A673 (cell line): ENCODE measurements around the gene NAGK. TPM values are rescaled to one million over a fixed set of nuclear protein-coding genes. Genes with fewer than 3 reads are reported as not detected.
"Not testable (repeated sequence)": the region's sequence is repeated elsewhere in the genome, so short reads cannot be mapped to it uniquely, and the experiment has no call there.

Experiments
- BruUV-seq: library from RNA; stranded (reverse); fragments of 400-500 nt; replicated peaks from 2 replicates; lab custom pipeline; 2021; lab: Mats Ljungman, UMichigan
- CTCF ChIA-PET: fragments of 300-600 bp; sonication (Branson Sonifier 250); formaldehyde crosslinking; loops from one replicate; lab custom pipeline; 2022; ENCODE audit warnings: antibody characterized with exemption; lab: Charles Lee
- POLR2A ChIA-PET: fragments of 300-600 bp; sonication (Branson Sonifier 250); formaldehyde crosslinking; loops from one replicate; lab custom pipeline; 2022; ENCODE audit warnings: antibody characterized with exemption; ENCODE audit not compliant: low non-redundant PET; lab: Charles Lee
- DNase-seq: peaks from one replicate; pipeline ENCODE4 v3.0.0-alpha.2; 2015; ENCODE audit warnings: low spot score
- H3K27ac ChIP-seq: fragments of 200-600 bp; sonication (generic); 2 replicates; pipeline ENCODE4 v1.5.1; 2016; ENCODE audit warnings: mixed run types, low read depth, mild to moderate bottlenecking, mixed read lengths, antibody characterized with exemption, low read length; ENCODE audit not compliant: poor library complexity, severe bottlenecking
- H3K27me3 ChIP-seq: fragments of 200-600 bp; sonication (generic); replicated peaks from 2 replicates; pipeline ENCODE4 v1.6.1; 2017; ENCODE audit warnings: mixed run types, low read depth, mild to moderate bottlenecking, mixed read lengths, antibody characterized with exemption, low read length; ENCODE audit not compliant: insufficient read depth, poor library complexity
- H3K36me3 ChIP-seq: fragments of 200-600 bp; sonication (generic); 2 replicates; pipeline ENCODE4 v1.6.1; 2016; ENCODE audit warnings: mixed run types, mild to moderate bottlenecking, mixed read lengths, antibody characterized with exemption, low read length; ENCODE audit not compliant: insufficient read depth, poor library complexity, severe bottlenecking
- H3K4me1 ChIP-seq: fragments of 200-600 bp; sonication (generic); 2 replicates; pipeline ENCODE4 v1.6.1; 2017; ENCODE audit warnings: mixed run types, mild to moderate bottlenecking, mixed read lengths, antibody characterized with exemption, low read length; ENCODE audit not compliant: insufficient read depth, poor library complexity, severe bottlenecking
- H3K4me3 ChIP-seq: fragments of 200-600 bp; sonication (generic); 2 replicates; pipeline ENCODE4 v1.5.1; 2016; ENCODE audit warnings: low read depth, mixed run types, mild to moderate bottlenecking, mixed read lengths, low read length; ENCODE audit not compliant: poor library complexity, severe bottlenecking
- H3K9me3 ChIP-seq: fragments of 200-600 bp; sonication (generic); 2 replicates; pipeline ENCODE4 v1.6.1; 2016; ENCODE audit warnings: mixed run types, low read depth, mild to moderate bottlenecking, mixed read lengths, antibody characterized with exemption, low read length; ENCODE audit not compliant: poor library complexity, severe bottlenecking
- CTCF ChIP-seq: fragments of 300-800, 200-600 bp; sonication (generic); conservative IDR thresholded peaks from 2 replicates; pipeline ENCODE4 v1.5.1; 2017; ENCODE audit warnings: low read depth, mild to moderate bottlenecking, antibody characterized with exemption, low read length, moderate library complexity, mixed read lengths
- EZH2 ChIP-seq: fragments of 200-600 bp; sonication (generic); IDR thresholded peaks from 2 replicates; pipeline ENCODE4 v1.6.1; 2017; ENCODE audit warnings: borderline replicate concordance, low read depth, mild to moderate bottlenecking, mixed read lengths, antibody characterized with exemption, low read length; ENCODE audit not compliant: poor library complexity, severe bottlenecking
- intact Hi-C: fragments of 100-400 bp; cut with micrococcal nuclease; formaldehyde crosslinking; loops from one replicate; pipeline ENCODE4 v1.10.0; 2022; ENCODE audit not compliant: unreplicated experiment
- total RNA-seq: library from RNA; stranded (reverse); gene quantifications from 2 replicates; pipeline ENCODE4 v1.2.3, GENCODE V29; 2021

Gene NAGK
- total RNA-seq, 1 experiment from 2014 or later, result 64.4 TPM

GRCh38 chr2:71101656-71102055 lies 33.2 kb downstream of the NAGK start:
- ChIA-PET CTCF (no interaction called here), POLR2A (no interaction called here)
- H3K4me1 ChIP-seq, result no peaks in the 10 kb centered on the region
- BruUV-seq, result no TSS peak
- no peaks in the 10 kb centered on the region for H3K36me3 ChIP-seq
- no peak overlapping the region for H3K27ac ChIP-seq
- DNase-seq, result no peak
- TF ChIP-seq CTCF, result no peak
- no peaks in the 10 kb centered on the region for H3K27me3 ChIP-seq
- intact Hi-C loops, result no loop called here
- H3K9me3 ChIP-seq, result no peaks in the 10 kb centered on the region
- H3K4me3 ChIP-seq, result no peak overlapping the region

GRCh38 chr2:71102981-71103681 lies 34.7 kb downstream of the NAGK start:
- Histone ChIP-seq H3K27ac (no peak overlapping the region), H3K27me3 (no peaks in the 10 kb centered on the region), H3K9me3 (no peaks in the 10 kb centered on the region), H3K36me3 (no peaks in the 10 kb centered on the region), H3K4me3 (no peak overlapping the region), H3K4me1 (no peaks in the 10 kb centered on the region)
- ChIA-PET POLR2A (no interaction called here), CTCF (no interaction called here)
- BruUV-seq, result no TSS peak
- intact Hi-C loops, result no loop called here
- no peak for DNase-seq
- no peak for TF ChIP-seq EZH2
- TF ChIP-seq CTCF, result no peak

- POLR2A ChIA-PET, result no interaction called here
- TF ChIP-seq CTCF, result no peak
- TF ChIP-seq EZH2, result no peak
- intact Hi-C loops, result no loop called here
Measured at GRCh38 chr2:71103809-71104208, 35.4 kb downstream of the NAGK start.

GRCh38 chr2:71106463-71106862 lies 38.0 kb downstream of the NAGK start:
- DNase-seq, intact Hi-C loops, H3K27me3 ChIP-seq, H3K4me1 ChIP-seq, H3K9me3 ChIP-seq, CTCF ChIA-PET, H3K36me3 ChIP-seq, POLR2A ChIA-PET, H3K4me3 ChIP-seq, H3K27ac ChIP-seq, BruUV-seq: not testable (repeated sequence)

More at GRCh38 chr2:71103809-71104208, 35.4 kb downstream of the NAGK start:
- BruUV-seq, result no TSS peak
- Histone ChIP-seq H3K27me3 (no peaks in the 10 kb centered on the region), H3K36me3 (no peaks in the 10 kb centered on the region), H3K27ac (no peak overlapping the region), H3K4me3 (no peak overlapping the region), H3K4me1 (no peaks in the 10 kb centered on the region), H3K9me3 (no peaks in the 10 kb centered on the region)
- CTCF ChIA-PET, result no interaction called here
- DNase-seq, result no peak
